ENCODE data around the gene COX8C.

GRCh38 chr14:93311082-93311481, 35.9 kb upstream of the COX8C start:
- TF ChIP-seq CTCF (conservative IDR thresholded peaks at IDR 0.05 in 1 of 2, IDR thresholded peaks at IDR 0.05 in 1 of 2; ENCODE audit: low read depth in 1 of 2, low read length in 2 of 2) (no peak), EZH2 (IDR thresholded peaks at IDR 0.05; ENCODE audit: low read length, missing control alignments) (no peak)

Data from fibroblast of lung (primary cell).